Fibroblast of lung (primary cell): ENCODE results near the gene HOXC6. TPM values are rescaled to one million over a fixed set of nuclear protein-coding genes. Genes with fewer than 3 reads are reported as not detected.

Experiments
- DNase-seq, 2 donors: peaks; one replicate each; pipeline versions ENCODE4 v3.0.0 to v3.0.0-alpha.2; 2010; ENCODE audit warnings: low read depth in 2 of 2
- H2AFZ ChIP-seq: 2 replicates; pipeline ENCODE4 v1.5.1; 2012; ENCODE audit warnings: low read length, control low read depth, inconsistent platforms
- H3K27ac ChIP-seq: 2 replicates; pipeline ENCODE4 v1.5.1; 2011; ENCODE audit warnings: low read length, control low read depth; ENCODE audit not compliant: insufficient read depth
- H3K27me3 ChIP-seq: 2 replicates; pipeline ENCODE4 v1.5.1; 2011; ENCODE audit warnings: mild to moderate bottlenecking, low read length; ENCODE audit not compliant: control insufficient read depth, insufficient read depth
- H3K36me3 ChIP-seq: 2 replicates; pipeline ENCODE4 v1.5.1; 2011; ENCODE audit warnings: low read length; ENCODE audit not compliant: control insufficient read depth, insufficient read depth
- H3K4me1 ChIP-seq: 2 replicates; pipeline ENCODE4 v1.5.1; 2011; ENCODE audit warnings: low read length; ENCODE audit not compliant: control insufficient read depth, insufficient read depth; ENCODE audit errors: extremely low read depth
- H3K4me2 ChIP-seq: 2 replicates; pipeline ENCODE4 v1.5.1; 2011; ENCODE audit warnings: low read length, control low read depth; ENCODE audit not compliant: insufficient read depth; ENCODE audit errors: extremely low read depth
- H3K4me3 ChIP-seq, 4 experiments: fragments of 200-600 bp in 1 of 4; sonication (generic) in 1 of 4; replicated peaks in 1 of 4; 2 replicates each; pipeline ENCODE4 v1.5.1; 2011 to 2016; ENCODE audit warnings: low read length in 4 of 4, low read depth in 3 of 4, mild to moderate bottlenecking in 3 of 4, control low read depth in 2 of 4, inconsistent platforms in 1 of 4, mixed read lengths in 1 of 4; ENCODE audit not compliant: insufficient read depth in 1 of 4; ENCODE audit errors: control extremely low read depth in 1 of 4
- H3K79me2 ChIP-seq: 2 replicates; pipeline ENCODE4 v1.5.1; 2012; ENCODE audit warnings: mild to moderate bottlenecking, low read length, inconsistent platforms; ENCODE audit not compliant: control insufficient read depth, insufficient read depth
- H3K9ac ChIP-seq: 2 replicates; pipeline ENCODE4 v1.5.1; 2011; ENCODE audit warnings: mild to moderate bottlenecking, low read length, control low read depth; ENCODE audit not compliant: insufficient read depth
- H3K9me3 ChIP-seq: 2 replicates; pipeline ENCODE4 v1.5.1; 2012; ENCODE audit warnings: low read depth, low read length; ENCODE audit not compliant: control insufficient read depth, insufficient read depth
- H4K20me1 ChIP-seq: 2 replicates; pipeline ENCODE4 v1.5.1; 2011; ENCODE audit warnings: low read length; ENCODE audit not compliant: control insufficient read depth, insufficient read depth; ENCODE audit errors: extremely low read depth
- EZH2 ChIP-seq: IDR thresholded peaks from 2 replicates; pipeline ENCODE4 v1.5.1; 2012; ENCODE audit warnings: low read length, control low read depth, mild to moderate bottlenecking; ENCODE audit errors: missing control alignments
- polyA plus RNA-seq, 2 donors: library from polyadenylated mRNA; depleted of rRNA in 1 of 2; stranded (reverse) in 1 of 2; unstranded in 1 of 2; fragments of >200 nt; gene quantifications; 2 replicates each; pipeline ENCODE4 v1.2.1, GENCODE V29; 2011 to 2012; ENCODE audit warnings: missing spikeins in 1 of 2
- total RNA-seq: library from RNA; depleted of rRNA; stranded (reverse); fragments of >200 nt; gene quantifications from 2 replicates; pipeline ENCODE4 v1.2.1, GENCODE V29; 2014
- TF ChIP-seq, protein P1 (sequence below), 2 donors: IDR thresholded peaks in 1 of 2; conservative IDR thresholded peaks in 1 of 2; 1 replicate in 1 of 2; 2 replicates in 1 of 2; pipeline ENCODE4 v1.5.1; 2011 to 2012; ENCODE audit warnings: low read length in 2 of 2, control low read depth in 1 of 2, inconsistent platforms in 1 of 2, low read depth in 1 of 2, mild to moderate bottlenecking in 1 of 2

Gene HOXC6
- total and polyA plus RNA-seq, 2 donors (not counting 1 experiment from before 2014, with no cell fraction given), result 0.17 to 0.52 TPM

DNA sequence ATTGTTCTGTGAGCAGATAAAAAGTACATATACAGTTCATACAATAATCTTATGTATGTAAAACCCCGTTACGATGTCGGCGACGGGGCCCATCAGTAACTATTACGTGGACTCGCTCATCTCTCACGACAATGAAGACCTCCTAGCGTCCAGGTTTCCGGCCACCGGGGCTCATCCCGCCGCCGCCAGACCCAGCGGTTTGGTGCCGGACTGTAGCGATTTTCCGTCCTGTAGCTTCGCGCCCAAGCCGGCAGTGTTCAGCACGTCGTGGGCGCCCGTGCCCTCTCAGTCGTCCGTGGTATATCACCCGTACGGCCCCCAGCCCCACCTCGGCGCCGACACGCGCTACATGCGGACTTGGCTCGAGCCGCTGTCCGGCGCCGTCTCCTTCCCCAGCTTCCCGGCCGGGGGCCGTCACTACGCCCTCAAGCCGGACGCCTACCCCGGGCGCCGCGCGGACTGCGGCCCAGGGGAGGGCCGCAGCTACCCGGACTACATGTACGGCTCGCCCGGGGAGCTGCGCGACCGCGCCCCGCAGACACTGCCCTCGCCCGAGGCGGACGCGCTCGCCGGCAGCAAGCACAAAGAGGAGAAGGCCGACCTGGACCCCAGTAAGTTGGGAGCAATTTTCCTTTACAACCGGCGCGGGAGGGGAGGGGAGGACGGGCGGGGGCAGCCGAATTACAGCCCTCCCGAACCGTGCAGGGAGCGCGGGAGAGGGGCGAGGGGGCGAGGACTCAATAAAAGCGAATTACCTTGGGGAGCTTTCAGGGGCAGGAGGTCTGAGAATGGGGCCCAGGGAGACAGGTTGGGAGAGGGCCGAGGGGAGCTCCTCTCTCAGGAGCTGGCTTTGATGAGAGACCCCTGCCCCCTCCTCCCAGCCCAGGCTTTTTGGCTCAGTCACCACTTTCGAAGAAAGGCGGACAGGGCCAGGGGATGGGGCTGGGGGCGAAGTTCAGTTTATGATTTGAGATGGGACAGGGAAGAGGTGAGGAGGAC is 27.8 kb upstream of the HOXC6 start, which contains the start of gene HOXC9:
Gene HOXC9, plus strand, starts transcription at position 46 of the 999 bp plus-strand sequence. Its CDS starts 28 bp downstream, at position 74.
- no peak within 1 kb of the TSS for H3K9ac ChIP-seq

DNA sequence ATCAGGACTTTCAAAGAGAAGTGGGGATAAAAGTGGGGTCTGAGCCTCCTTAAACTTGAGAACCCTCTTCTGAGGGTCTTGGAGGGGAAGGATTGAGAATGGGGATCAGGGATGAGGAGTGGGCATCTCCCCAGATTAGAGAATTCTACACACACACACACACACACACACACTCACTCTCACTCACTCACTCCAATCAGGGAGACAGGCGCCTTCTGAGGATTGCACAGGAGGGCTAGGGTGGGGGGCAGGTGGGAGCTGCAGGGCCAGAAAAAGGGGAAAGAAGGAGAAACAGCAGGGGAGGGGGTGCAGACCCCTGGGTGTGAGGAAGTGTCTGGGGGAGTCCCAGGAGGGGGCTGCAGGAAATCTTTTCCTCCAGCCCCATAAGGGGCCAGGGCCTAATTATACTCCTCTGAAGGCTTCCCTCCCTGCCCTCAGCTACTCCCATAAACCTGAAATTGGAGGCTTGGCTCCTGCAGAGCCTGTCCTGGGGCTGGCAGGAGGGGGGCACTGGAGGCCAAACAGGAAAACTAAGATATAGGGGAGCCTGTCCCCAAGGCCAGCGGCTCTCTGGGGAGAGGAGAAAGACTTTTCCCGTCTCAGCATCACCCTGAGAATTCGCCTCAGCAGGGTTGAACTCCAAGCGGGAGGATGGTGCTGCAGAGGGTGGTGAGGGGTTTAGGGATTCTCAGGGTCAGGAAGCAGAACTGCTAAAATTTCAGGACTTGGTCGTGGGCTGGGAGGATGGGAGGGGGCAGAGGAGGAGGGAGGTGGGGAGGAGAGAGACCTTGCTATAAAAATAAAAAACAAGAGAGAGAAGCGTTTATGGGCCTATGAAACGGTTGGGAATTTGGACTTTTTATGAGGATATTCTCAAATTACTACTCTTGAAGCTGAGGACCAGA is 26.7 kb upstream of the HOXC6 start:
- Histone ChIP-seq H3K4me1 (no peaks in the 10 kb centered on the region), H3K27me3 (peaks cover 77% of the 10 kb centered on the region), H3K9ac (no peak overlapping the region), H3K9me3 (no peaks in the 10 kb centered on the region), H3K4me2 (no peak overlapping the region), H2AFZ (no peak overlapping the region), H3K27ac (no peak overlapping the region), H3K36me3 (no peaks in the 10 kb centered on the region), H4K20me1 (no peaks in the 10 kb centered on the region), H3K4me3 (no peak overlapping the region), H3K79me2 (no peaks in the 10 kb centered on the region)
- no peak for TF ChIP-seq EZH2
- TF ChIP-seq, protein P1, sequence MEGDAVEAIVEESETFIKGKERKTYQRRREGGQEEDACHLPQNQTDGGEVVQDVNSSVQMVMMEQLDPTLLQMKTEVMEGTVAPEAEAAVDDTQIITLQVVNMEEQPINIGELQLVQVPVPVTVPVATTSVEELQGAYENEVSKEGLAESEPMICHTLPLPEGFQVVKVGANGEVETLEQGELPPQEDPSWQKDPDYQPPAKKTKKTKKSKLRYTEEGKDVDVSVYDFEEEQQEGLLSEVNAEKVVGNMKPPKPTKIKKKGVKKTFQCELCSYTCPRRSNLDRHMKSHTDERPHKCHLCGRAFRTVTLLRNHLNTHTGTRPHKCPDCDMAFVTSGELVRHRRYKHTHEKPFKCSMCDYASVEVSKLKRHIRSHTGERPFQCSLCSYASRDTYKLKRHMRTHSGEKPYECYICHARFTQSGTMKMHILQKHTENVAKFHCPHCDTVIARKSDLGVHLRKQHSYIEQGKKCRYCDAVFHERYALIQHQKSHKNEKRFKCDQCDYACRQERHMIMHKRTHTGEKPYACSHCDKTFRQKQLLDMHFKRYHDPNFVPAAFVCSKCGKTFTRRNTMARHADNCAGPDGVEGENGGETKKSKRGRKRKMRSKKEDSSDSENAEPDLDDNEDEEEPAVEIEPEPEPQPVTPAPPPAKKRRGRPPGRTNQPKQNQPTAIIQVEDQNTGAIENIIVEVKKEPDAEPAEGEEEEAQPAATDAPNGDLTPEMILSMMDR (conservative IDR thresholded peaks at IDR 0.05 in 1 of 2, IDR thresholded peaks at IDR 0.05 in 1 of 2; ENCODE audit: low read depth in 1 of 2, low read length in 2 of 2), result no peak
- no peak for DNase-seq

More for the DNA sequence above, 27.8 kb upstream of the HOXC6 start, which contains the start of gene HOXC9:
- H3K79me2 ChIP-seq, result no peaks in the 10 kb centered on the region
- no peaks in the 10 kb centered on the region for H3K36me3 ChIP-seq
- H4K20me1 ChIP-seq, result no peaks in the 10 kb centered on the region
- no peak for DNase-seq
- peak; percentile 98 for TF ChIP-seq EZH2
- TF ChIP-seq, protein P1 (conservative IDR thresholded peaks at IDR 0.05 in 1 of 2, IDR thresholded peaks at IDR 0.05 in 1 of 2; ENCODE audit: low read depth in 1 of 2, low read length in 2 of 2), result no peak
- H2AFZ ChIP-seq, result no peak within 1 kb of the TSS
- peak within 1 kb of the TSS; percentile 32 to 52 (median 43) for H3K4me3 ChIP-seq
- peak within 1 kb of the TSS; percentile 82 for H3K4me2 ChIP-seq
- no peak within 1 kb of the TSS for H3K27ac ChIP-seq
- H3K27me3 ChIP-seq, result peaks cover 78% of the 10 kb centered on the region
- H3K9me3 ChIP-seq, result no peaks in the 10 kb centered on the region
- H3K4me1 ChIP-seq, result no peaks in the 10 kb centered on the region
